ENCODE data around the gene PRKAR1B.

DNA sequence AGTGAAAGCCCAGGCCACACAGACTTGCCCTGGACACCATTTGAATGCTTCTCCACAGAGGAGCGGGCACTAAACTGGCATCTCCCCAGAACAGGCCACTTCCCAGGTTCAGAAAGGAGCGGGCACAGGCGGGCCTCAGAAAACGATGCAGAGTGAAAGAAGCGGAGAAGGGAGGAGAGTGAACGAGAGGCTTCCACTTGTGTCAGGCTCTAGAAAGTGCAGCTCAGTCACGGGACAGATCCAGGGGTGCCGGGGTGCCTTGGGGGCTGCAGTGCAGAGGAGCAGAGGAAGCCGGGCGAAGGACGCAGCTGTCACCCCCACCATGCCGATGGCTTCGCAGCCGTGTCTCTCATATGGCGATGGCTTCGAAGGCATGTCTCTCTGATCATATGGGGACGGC is 26.1 kb upstream of the PRKAR1B start:
- TF ChIP-seq, protein P1, sequence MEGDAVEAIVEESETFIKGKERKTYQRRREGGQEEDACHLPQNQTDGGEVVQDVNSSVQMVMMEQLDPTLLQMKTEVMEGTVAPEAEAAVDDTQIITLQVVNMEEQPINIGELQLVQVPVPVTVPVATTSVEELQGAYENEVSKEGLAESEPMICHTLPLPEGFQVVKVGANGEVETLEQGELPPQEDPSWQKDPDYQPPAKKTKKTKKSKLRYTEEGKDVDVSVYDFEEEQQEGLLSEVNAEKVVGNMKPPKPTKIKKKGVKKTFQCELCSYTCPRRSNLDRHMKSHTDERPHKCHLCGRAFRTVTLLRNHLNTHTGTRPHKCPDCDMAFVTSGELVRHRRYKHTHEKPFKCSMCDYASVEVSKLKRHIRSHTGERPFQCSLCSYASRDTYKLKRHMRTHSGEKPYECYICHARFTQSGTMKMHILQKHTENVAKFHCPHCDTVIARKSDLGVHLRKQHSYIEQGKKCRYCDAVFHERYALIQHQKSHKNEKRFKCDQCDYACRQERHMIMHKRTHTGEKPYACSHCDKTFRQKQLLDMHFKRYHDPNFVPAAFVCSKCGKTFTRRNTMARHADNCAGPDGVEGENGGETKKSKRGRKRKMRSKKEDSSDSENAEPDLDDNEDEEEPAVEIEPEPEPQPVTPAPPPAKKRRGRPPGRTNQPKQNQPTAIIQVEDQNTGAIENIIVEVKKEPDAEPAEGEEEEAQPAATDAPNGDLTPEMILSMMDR (IDR thresholded peaks at IDR 0.05; ENCODE audit: low read length) = no peak
- TF ChIP-seq EZH2 (IDR thresholded peaks at IDR 0.05; ENCODE audit: borderline replicate concordance, low read length) = no peak

Measured in OCI-LY1 (cell line).